Psoas muscle (tissue), 8 donors: ENCODE results near the gene CDK7. TPM values are rescaled to one million over a fixed set of nuclear protein-coding genes. Genes with fewer than 3 reads are reported as not detected.
A peak's percentile ranks its signal among the peaks of the same experiment; 100 is the strongest.

ENCODE experiments used
- ATAC-seq, 4 donors: fragments of 200-7000 bp; cut with Tn5 transposase; one replicate each; pipeline ENCODE4 v1.9.1; 2020; ENCODE audit warnings: moderate library complexity in 3 of 4, mild to moderate bottlenecking in 2 of 4
- DNase-seq, 2 donors: peaks; one replicate each; pipeline ENCODE4 v3.0.0-alpha.2; 2020
- H3K27ac ChIP-seq: fragments of 200-600 bp; one replicate; pipeline ENCODE4 v1.8.0; 2022
- H3K27me3 ChIP-seq, 3 donors: fragments of 200-600 bp in 1 of 3; one replicate each; pipeline versions ENCODE4 v1.6.1 to v1.8.0; 2013 to 2022; ENCODE audit warnings: low read length in 2 of 3, mild to moderate bottlenecking in 2 of 3, moderate library complexity in 1 of 3; ENCODE audit not compliant: insufficient read depth in 3 of 3
- H3K36me3 ChIP-seq, 2 donors: fragments of 200-600 bp in 1 of 2; one replicate each; pipeline versions ENCODE4 v1.6.1 to v1.8.0; 2013 to 2022; ENCODE audit warnings: low read depth in 1 of 2, mild to moderate bottlenecking in 1 of 2, moderate library complexity in 1 of 2; ENCODE audit not compliant: insufficient read depth in 1 of 2
- H3K4me1 ChIP-seq: fragments of 200-600 bp; one replicate; pipeline ENCODE4 v1.8.0; 2022
- H3K4me3 ChIP-seq: fragments of 200-600 bp; one replicate; pipeline ENCODE4 v1.8.0; 2022; ENCODE audit warnings: mild to moderate bottlenecking
- H3K9me3 ChIP-seq: fragments of 200-600 bp; one replicate; pipeline ENCODE4 v1.8.0; 2022
- CTCF ChIP-seq: fragments of 200-600 bp; IDR thresholded peaks from one replicate; pipeline ENCODE4 v1.8.0; 2022; ENCODE audit warnings: antibody characterized with exemption
- WGBS, 3 donors: extraction: QIAGEN DNeasy Blood & Tissue Kit; methylation state at CpG; one replicate each; pipeline versions ENCODE4 v1.1.6 to v1.1.7; 2013; 5-methylcytosine and 5-hydroxymethylcytosine counted together
- intact Hi-C, 2 donors: fragments of 100-400 bp; cut with DNase I; formaldehyde crosslinking; loops; one replicate each; pipeline versions ENCODE4 v1.11.0 to v1.14.2; 2022
- polyA plus RNA-seq, 3 donors: library from polyadenylated mRNA; stranded (reverse); fragments of 200-250 nt; gene quantifications; one replicate each; pipeline ENCODE4 v1.2.3, GENCODE V29; 2013
- total RNA-seq, 4 donors: library from RNA; stranded (reverse); fragmentation: NEBNext Ultra II Directional in 2 of 4; extraction: Animal tissue kit (Norgen Biotek cat#: 25700) in 2 of 4; gene quantifications; one replicate each; pipeline versions ENCODE4 v1.2.1 to v1.2.4, GENCODE V29; 2021 to 2023
- donor health status: healthy with polysubstance abuse.
- donor health status: DM: no; HTN: no; CAD: no; lungs with moderate emphysema.
- donor health status: Bipolar disorder and iron deficiency.
- donor health status: healthy.
- donor health status: DM: yes; HTN: yes; CAD: no.
- donor health status: DM: no; HTN: no; CAD: no.
- donor health status: DM: no; HTN: no; CAD: no.
- donor health status: DM: yes; HTN: yes; CAD: no.

Gene CDK7
- total and polyA plus RNA-seq, 7 donors: 19.0 to 66.9 (median 33.4) TPM

- no peak for TF ChIP-seq CTCF
- DNase-seq: peak; percentile 88 to 92
- intact Hi-C loops: loop anchor here (1.0 to 10.0 kb wide), 3 partner anchors 27 to 85 kb away; partner anchors contain the start of gene CDK7 (in 1 of the 2)
- H3K27me3 ChIP-seq: no peaks in the 10 kb centered on the region
- H3K36me3 ChIP-seq: no peaks in the 10 kb centered on the region
- no peaks in the 10 kb centered on the region for H3K9me3 ChIP-seq
- 0 to 1% (median 1%) methylated on average over 54 to 55 of the region's 55 CpGs for WGBS, 3 donors
- H3K27ac ChIP-seq: peak within 1 kb of the TSS; percentile 57
- peak; percentile 97 to 100 (median 98) for ATAC-seq
- peak within 1 kb of the TSS; percentile 84 for H3K4me3 ChIP-seq
- H3K4me1 ChIP-seq: peaks cover 6% of the 10 kb centered on the region
Measured at GRCh38 chr5:69189162-69190086, 45.3 kb upstream of the CDK7 start, which contains the start of gene CENPH. CENPH (plus strand) TSS chr5:69189583; CDS start chr5:69189635, 52 bp downstream.

- no peaks in the 10 kb centered on the region for H3K36me3 ChIP-seq
- H3K27me3 ChIP-seq: no peaks in the 10 kb centered on the region
- DNase-seq (no peak), ATAC-seq (no peak)
- intact Hi-C loops: no loop called here
- TF ChIP-seq CTCF: no peak
- H3K27ac ChIP-seq: no peak overlapping the region
- no peaks in the 10 kb centered on the region for H3K9me3 ChIP-seq
- 93 to 100% (median 98%) methylated on average over 1 of the region's 1 CpG for WGBS, 3 donors
- no peak overlapping the region for H3K4me3 ChIP-seq
- no peaks in the 10 kb centered on the region for H3K4me1 ChIP-seq
Measured at GRCh38 chr5:69202497-69202896, 32.2 kb upstream of the CDK7 start.

- Histone ChIP-seq H3K4me1 (no peaks in the 10 kb centered on the region), H3K9me3 (no peaks in the 10 kb centered on the region), H3K27ac (no peak overlapping the region), H3K36me3 (no peaks in the 10 kb centered on the region), H3K4me3 (no peak overlapping the region), H3K27me3 (no peaks in the 10 kb centered on the region)
- ATAC-seq (no peak), DNase-seq (no peak)
- TF ChIP-seq CTCF: no peak
- intact Hi-C loops: no loop called here
- WGBS, 3 donors: 94 to 99% (median 98%) methylated on average over 5 of the region's 5 CpGs
Measured at GRCh38 chr5:69206528-69207190, 28.0 kb upstream of the CDK7 start.

- no peak overlapping the region for H3K27ac ChIP-seq
- no peak for DNase-seq
- H3K4me1 ChIP-seq: no peaks in the 10 kb centered on the region
- no peaks in the 10 kb centered on the region for H3K27me3 ChIP-seq
- TF ChIP-seq CTCF: no peak
- H3K36me3 ChIP-seq: no peaks in the 10 kb centered on the region
- no peak for ATAC-seq
- no peaks in the 10 kb centered on the region for H3K9me3 ChIP-seq
- WGBS, 3 donors: 43 to 61% (median 58%) methylated on average over 2 of the region's 2 CpGs
- H3K4me3 ChIP-seq: no peak overlapping the region
- intact Hi-C loops: no loop called here
Measured at GRCh38 chr5:69209602-69210001, 25.1 kb upstream of the CDK7 start.
